Right lobe of liver (tissue), 4 donors: Measurements from ENCODE around the gene CBY1.
A peak's percentile ranks its signal among the peaks of the same experiment; 100 is the strongest.

Experiments used
- POLR2A ChIP-seq: fragments of 450-650 bp; IDR thresholded peaks from one replicate; pipeline ENCODE4 v1.6.1; 2017; ENCODE audit warnings: antibody characterized with exemption, mild to moderate bottlenecking
- TF ChIP-seq, protein P1 (sequence below), 4 donors: fragments of 200-600 bp in 3 of 4; fragments of 450-650 bp in 1 of 4; IDR thresholded peaks; one replicate each; pipeline versions ENCODE4 v1.5.1 to v1.8.0; 2016 to 2022; ENCODE audit warnings: antibody characterized with exemption in 4 of 4, mild to moderate bottlenecking in 2 of 4
- donor health status: DM: no; HTN: no; CAD: no.
- donor health status: DM: no; HTN: no; CAD: no.
- donor health status: DM: no; HTN: yes; CAD: no.

DNA sequence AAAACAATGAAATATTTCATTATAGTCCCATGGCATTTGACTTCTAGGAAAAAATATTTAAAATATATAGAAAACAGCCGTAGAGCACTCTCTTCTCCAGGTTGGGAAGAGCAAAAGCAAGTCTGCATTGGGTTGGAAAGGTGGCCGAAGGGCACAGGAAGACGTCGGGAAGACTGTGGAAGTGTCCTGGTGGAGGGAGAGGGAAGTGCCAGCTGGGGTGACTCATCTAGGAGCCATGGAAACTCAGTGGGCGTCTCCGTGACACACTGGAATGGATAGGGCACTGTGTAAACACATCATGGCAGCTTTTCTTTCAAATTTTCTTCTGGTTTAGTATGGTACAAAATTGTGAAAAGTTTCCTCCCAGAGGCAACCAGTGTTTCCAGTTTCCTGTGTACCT lies 62.0 kb downstream of the CBY1 start:
- no peak for TF ChIP-seq POLR2A
- TF ChIP-seq, protein P1, sequence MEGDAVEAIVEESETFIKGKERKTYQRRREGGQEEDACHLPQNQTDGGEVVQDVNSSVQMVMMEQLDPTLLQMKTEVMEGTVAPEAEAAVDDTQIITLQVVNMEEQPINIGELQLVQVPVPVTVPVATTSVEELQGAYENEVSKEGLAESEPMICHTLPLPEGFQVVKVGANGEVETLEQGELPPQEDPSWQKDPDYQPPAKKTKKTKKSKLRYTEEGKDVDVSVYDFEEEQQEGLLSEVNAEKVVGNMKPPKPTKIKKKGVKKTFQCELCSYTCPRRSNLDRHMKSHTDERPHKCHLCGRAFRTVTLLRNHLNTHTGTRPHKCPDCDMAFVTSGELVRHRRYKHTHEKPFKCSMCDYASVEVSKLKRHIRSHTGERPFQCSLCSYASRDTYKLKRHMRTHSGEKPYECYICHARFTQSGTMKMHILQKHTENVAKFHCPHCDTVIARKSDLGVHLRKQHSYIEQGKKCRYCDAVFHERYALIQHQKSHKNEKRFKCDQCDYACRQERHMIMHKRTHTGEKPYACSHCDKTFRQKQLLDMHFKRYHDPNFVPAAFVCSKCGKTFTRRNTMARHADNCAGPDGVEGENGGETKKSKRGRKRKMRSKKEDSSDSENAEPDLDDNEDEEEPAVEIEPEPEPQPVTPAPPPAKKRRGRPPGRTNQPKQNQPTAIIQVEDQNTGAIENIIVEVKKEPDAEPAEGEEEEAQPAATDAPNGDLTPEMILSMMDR (IDR thresholded peaks at IDR 0.05) = peak; percentile 18 to 45 (median 31)
